ENCODE results near the gene NDOR1. TPM values are rescaled to one million over a fixed set of nuclear protein-coding genes. Genes with fewer than 3 reads are reported as not detected.

Gene NDOR1
- total RNA-seq, 1 experiment from 2014 or later: 19.0 TPM

Other genes with a start within 250 kb of the NDOR1 start
- gene PTGDS, start 228.2 kb upstream of the NDOR1 start, total RNA-seq (2022; extraction: Qiagen RNA extraction; ENCODE audit: low read depth): 0.28 to 0.37 TPM (median 0.33 TPM) in 3 of 5 replicates, not detected in the others
- gene LCNL1, start 222.7 kb upstream of the NDOR1 start, total RNA-seq (2022; extraction: Qiagen RNA extraction; ENCODE audit: low read depth): 0.02 to 0.10 TPM (median 0.05 TPM) in 3 of 5 replicates, not detected in the others
- gene PAXX, start 213.3 kb upstream of the NDOR1 start, total RNA-seq (2022; extraction: Qiagen RNA extraction; ENCODE audit: low read depth): 44.8 to 86.6 TPM (median 72.0 TPM) in 5 replicates
- 2.2 to 2.7 TPM (median 2.6 TPM) in 5 replicates for gene CLIC3, start 209.1 kb upstream of the NDOR1 start, total RNA-seq (2022; extraction: Qiagen RNA extraction; ENCODE audit: low read depth)
- gene ABCA2, start 177.5 kb upstream of the NDOR1 start, total RNA-seq (2022; extraction: Qiagen RNA extraction; ENCODE audit: low read depth): 19.3 to 29.0 TPM (median 25.8 TPM) in 5 replicates
- gene FUT7, start 173.6 kb upstream of the NDOR1 start, total RNA-seq (2022; extraction: Qiagen RNA extraction; ENCODE audit: low read depth): 0.12 TPM in 1 of 5 replicates, not detected in the others
- gene NPDC1, start 159.5 kb upstream of the NDOR1 start, total RNA-seq (2022; extraction: Qiagen RNA extraction; ENCODE audit: low read depth): 43.4 to 83.2 TPM (median 74.9 TPM) in 5 replicates
- 0.67 to 0.95 TPM (median 0.82 TPM) in 5 replicates for gene ENTPD2, start 151.6 kb upstream of the NDOR1 start, total RNA-seq (2022; extraction: Qiagen RNA extraction; ENCODE audit: low read depth)
- gene SAPCD2, start 135.1 kb upstream of the NDOR1 start, total RNA-seq (2022; extraction: Qiagen RNA extraction; ENCODE audit: low read depth): 15.1 to 29.3 TPM (median 23.8 TPM) in 5 replicates
- gene UAP1L1, start 128.2 kb upstream of the NDOR1 start, total RNA-seq (2022; extraction: Qiagen RNA extraction; ENCODE audit: low read depth): 10.5 to 16.3 TPM (median 11.5 TPM) in 5 replicates
- gene MAN1B1, start 118.7 kb upstream of the NDOR1 start, total RNA-seq (2022; extraction: Qiagen RNA extraction; ENCODE audit: low read depth): 44.5 to 52.7 TPM (median 47.9 TPM) in 5 replicates
- 73.1 to 121 TPM (median 107 TPM) in 5 replicates for gene DPP7, start 91.0 kb upstream of the NDOR1 start, total RNA-seq (2022; extraction: Qiagen RNA extraction; ENCODE audit: low read depth)
- 0.10 to 0.62 TPM (median 0.57 TPM) in 5 replicates for gene GRIN1, start 66.5 kb upstream of the NDOR1 start, total RNA-seq (2022; extraction: Qiagen RNA extraction; ENCODE audit: low read depth)
- 0.26 to 1.5 TPM (median 1.0 TPM) in 5 replicates for gene LRRC26, start 35.6 kb upstream of the NDOR1 start, total RNA-seq (2022; extraction: Qiagen RNA extraction; ENCODE audit: low read depth)
- gene TMEM210, start 33.6 kb upstream of the NDOR1 start, total RNA-seq (2022; extraction: Qiagen RNA extraction; ENCODE audit: low read depth): not detected in 5 replicates
- 24.3 to 40.2 TPM (median 35.5 TPM) in 5 replicates for gene ANAPC2, start 17.1 kb upstream of the NDOR1 start, total RNA-seq (2022; extraction: Qiagen RNA extraction; ENCODE audit: low read depth)
- 108 to 146 TPM (median 135 TPM) in 5 replicates for gene SSNA1, start 17.0 kb upstream of the NDOR1 start, total RNA-seq (2022; extraction: Qiagen RNA extraction; ENCODE audit: low read depth)
- 6.0 to 10.7 TPM (median 9.6 TPM) in 5 replicates for gene TPRN, start 5.0 kb upstream of the NDOR1 start, total RNA-seq (2022; extraction: Qiagen RNA extraction; ENCODE audit: low read depth)
- 32.6 to 45.1 TPM (median 44.4 TPM) in 5 replicates for gene TMEM203, start 52 bp upstream of the NDOR1 start, total RNA-seq (2022; extraction: Qiagen RNA extraction; ENCODE audit: low read depth)
- 1.2 to 2.7 TPM (median 1.8 TPM) in 5 replicates for gene RNF208, start 16.5 kb downstream of the NDOR1 start, total RNA-seq (2022; extraction: Qiagen RNA extraction; ENCODE audit: low read depth)
- 3.2 to 4.2 TPM (median 3.6 TPM) in 5 replicates for gene CYSRT1, start 19.5 kb downstream of the NDOR1 start, total RNA-seq (2022; extraction: Qiagen RNA extraction; ENCODE audit: low read depth)
- 0.08 to 0.16 TPM (median 0.14 TPM) in 5 replicates for gene RNF224, start 21.8 kb downstream of the NDOR1 start, total RNA-seq (2022; extraction: Qiagen RNA extraction; ENCODE audit: low read depth)
- gene SLC34A3, start 25.2 kb downstream of the NDOR1 start, total RNA-seq (2022; extraction: Qiagen RNA extraction; ENCODE audit: low read depth): 0.07 to 0.14 TPM (median 0.11 TPM) in 4 of 5 replicates, not detected in the other
- gene TUBB4B, start 35.6 kb downstream of the NDOR1 start, total RNA-seq (2022; extraction: Qiagen RNA extraction; ENCODE audit: low read depth): 639 to 790 TPM (median 684 TPM) in 5 replicates
- not detected in 5 replicates for gene STPG3, start 45.6 kb downstream of the NDOR1 start, total RNA-seq (2022; extraction: Qiagen RNA extraction; ENCODE audit: low read depth)
- 44.5 to 62.3 TPM (median 53.7 TPM) in 5 replicates for gene NELFB, start 49.6 kb downstream of the NDOR1 start, total RNA-seq (2022; extraction: Qiagen RNA extraction; ENCODE audit: low read depth)
- 18.6 to 28.5 TPM (median 28.1 TPM) in 5 replicates for gene TOR4A, start 72.0 kb downstream of the NDOR1 start, total RNA-seq (2022; extraction: Qiagen RNA extraction; ENCODE audit: low read depth)
- 3.5 to 5.6 TPM (median 5.4 TPM) in 5 replicates for gene NRARP, start 96.6 kb downstream of the NDOR1 start, total RNA-seq (2022; extraction: Qiagen RNA extraction; ENCODE audit: low read depth)
- 5.5 to 6.9 TPM (median 6.3 TPM) in 5 replicates for gene EXD3, start 217.5 kb downstream of the NDOR1 start, total RNA-seq (2022; extraction: Qiagen RNA extraction; ENCODE audit: low read depth)
- 0.66 to 1.7 TPM (median 1.4 TPM) in 5 replicates for gene NOXA1, start 217.7 kb downstream of the NDOR1 start, total RNA-seq (2022; extraction: Qiagen RNA extraction; ENCODE audit: low read depth)
- gene ENTPD8, start 235.7 kb downstream of the NDOR1 start, total RNA-seq (2022; extraction: Qiagen RNA extraction; ENCODE audit: low read depth): 0.13 to 0.40 TPM (median 0.24 TPM) in 5 replicates